HG03095 (cell line): Measurements from ENCODE around the gene PTPN3.
"Not testable (repeated sequence)": the region's sequence is repeated elsewhere in the genome, so short reads cannot be mapped to it uniquely, and the experiment has no call there.

Experiments used
- ATAC-seq: cut with Tn5 transposase; IDR thresholded peaks from one replicate; pipeline ENCODE4 v1.9.1; 2021; ENCODE audit warnings: moderate library complexity; ENCODE audit not compliant: unreplicated experiment

PTPN3 gene, protein sequence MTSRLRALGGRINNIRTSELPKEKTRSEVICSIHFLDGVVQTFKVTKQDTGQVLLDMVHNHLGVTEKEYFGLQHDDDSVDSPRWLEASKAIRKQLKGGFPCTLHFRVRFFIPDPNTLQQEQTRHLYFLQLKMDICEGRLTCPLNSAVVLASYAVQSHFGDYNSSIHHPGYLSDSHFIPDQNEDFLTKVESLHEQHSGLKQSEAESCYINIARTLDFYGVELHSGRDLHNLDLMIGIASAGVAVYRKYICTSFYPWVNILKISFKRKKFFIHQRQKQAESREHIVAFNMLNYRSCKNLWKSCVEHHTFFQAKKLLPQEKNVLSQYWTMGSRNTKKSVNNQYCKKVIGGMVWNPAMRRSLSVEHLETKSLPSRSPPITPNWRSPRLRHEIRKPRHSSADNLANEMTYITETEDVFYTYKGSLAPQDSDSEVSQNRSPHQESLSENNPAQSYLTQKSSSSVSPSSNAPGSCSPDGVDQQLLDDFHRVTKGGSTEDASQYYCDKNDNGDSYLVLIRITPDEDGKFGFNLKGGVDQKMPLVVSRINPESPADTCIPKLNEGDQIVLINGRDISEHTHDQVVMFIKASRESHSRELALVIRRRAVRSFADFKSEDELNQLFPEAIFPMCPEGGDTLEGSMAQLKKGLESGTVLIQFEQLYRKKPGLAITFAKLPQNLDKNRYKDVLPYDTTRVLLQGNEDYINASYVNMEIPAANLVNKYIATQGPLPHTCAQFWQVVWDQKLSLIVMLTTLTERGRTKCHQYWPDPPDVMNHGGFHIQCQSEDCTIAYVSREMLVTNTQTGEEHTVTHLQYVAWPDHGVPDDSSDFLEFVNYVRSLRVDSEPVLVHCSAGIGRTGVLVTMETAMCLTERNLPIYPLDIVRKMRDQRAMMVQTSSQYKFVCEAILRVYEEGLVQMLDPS

GRCh38 chr9:109498195-109499092, at the start of gene PTPN3:
TSS of gene PTPN3 (minus strand) at chr9:109498307. CDS start at chr9:109463434, 34,873 bp downstream.
- ATAC-seq, result no peak

DNA sequence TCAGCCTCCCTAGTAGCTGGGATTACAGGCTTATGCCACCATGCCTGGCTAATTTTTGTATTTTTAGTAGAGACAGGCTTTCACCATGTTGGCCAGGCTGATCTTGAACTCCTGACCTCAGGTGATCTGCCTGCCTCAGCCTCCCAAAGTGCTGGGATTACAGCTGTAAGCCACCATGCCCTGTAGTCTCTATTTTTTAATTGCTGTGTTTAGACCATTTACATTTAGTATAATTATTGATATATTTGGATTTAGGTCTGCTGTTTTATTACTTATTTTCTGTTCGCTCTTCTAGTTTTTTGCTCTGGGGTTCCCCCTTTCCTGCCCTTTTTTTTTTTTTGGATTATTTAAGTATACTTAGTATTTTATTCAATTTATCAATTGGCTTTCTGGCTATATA, 46.8 kb upstream of the PTPN3 start:
- not testable (repeated sequence) for ATAC-seq

GRCh38 chr9:109542922-109543321, 44.8 kb upstream of the PTPN3 start:
- no peak for ATAC-seq

DNA sequence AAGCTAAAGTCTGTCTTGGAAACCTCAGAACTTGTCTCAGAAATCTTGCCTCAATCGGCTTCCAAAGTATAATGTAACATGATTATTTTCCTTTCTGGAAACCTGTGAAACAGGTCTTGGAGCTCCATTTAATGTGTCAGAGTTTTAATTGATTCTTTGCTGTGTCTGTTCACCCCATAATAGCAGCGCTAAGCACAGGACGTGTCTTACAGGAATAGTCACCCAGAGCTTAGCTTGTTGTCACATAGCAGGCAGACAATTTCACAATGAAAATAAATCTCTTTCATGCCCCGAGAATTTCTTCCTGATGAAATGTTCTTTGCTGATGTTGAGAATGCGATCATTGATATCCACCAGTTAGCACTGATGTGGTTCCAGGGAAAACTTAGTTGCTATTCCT, 40.2 kb upstream of the PTPN3 start:
- no peak for ATAC-seq

- no peak for ATAC-seq
Measured at GRCh38 chr9:109537288-109537687, 39.2 kb upstream of the PTPN3 start.

DNA sequence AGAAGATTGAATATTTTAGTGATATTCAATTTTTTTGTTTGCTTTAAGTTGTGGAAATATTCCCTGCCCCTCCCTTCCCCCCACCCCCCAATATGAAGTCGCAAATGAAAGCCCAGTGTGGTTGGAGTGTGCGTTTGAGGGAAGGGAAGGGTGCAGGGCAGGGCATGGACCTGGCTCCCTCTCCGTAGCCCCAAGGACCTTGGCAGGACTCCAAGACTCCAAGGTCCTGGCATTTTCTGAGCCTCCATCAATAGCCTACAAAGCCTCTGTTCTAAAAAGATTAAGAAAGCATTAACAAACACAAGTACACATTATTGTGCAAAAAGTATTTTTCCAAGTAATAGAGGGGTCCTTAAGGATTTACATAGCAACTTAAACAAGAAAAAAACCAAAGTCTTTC, 38.8 kb upstream of the PTPN3 start:
- no peak for ATAC-seq

DNA sequence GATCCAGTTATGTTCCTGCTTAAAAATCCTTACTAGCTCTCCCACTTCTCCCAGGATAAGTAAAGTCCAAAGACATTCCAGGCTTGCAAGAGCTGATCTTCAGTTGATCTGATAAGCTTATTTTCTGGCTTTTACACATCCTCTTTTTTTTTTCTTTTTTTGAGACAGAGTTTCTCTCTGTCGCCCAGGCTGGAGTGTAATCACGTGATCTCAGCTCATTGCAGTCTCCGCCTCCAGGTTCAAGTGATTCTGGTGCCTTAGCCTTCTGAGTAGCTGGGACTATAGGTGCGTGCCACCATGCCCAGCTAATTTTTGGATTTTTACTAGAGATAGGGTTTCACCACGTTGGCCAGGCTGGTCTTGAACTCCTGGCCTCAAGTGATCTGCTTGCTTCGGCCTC, 37.3 kb upstream of the PTPN3 start:
- ATAC-seq, result no peak

- ATAC-seq, result no peak
Measured at GRCh38 chr9:109534151-109534550, 36.0 kb upstream of the PTPN3 start.

- ATAC-seq, result not testable (repeated sequence)
Measured at GRCh38 chr9:109532652-109533051, 34.5 kb upstream of the PTPN3 start.

GRCh38 chr9:109522106-109522505, 24.0 kb upstream of the PTPN3 start:
- ATAC-seq, result no peak

GRCh38 chr9:109520475-109521132, 22.5 kb upstream of the PTPN3 start:
- ATAC-seq, result no peak

DNA sequence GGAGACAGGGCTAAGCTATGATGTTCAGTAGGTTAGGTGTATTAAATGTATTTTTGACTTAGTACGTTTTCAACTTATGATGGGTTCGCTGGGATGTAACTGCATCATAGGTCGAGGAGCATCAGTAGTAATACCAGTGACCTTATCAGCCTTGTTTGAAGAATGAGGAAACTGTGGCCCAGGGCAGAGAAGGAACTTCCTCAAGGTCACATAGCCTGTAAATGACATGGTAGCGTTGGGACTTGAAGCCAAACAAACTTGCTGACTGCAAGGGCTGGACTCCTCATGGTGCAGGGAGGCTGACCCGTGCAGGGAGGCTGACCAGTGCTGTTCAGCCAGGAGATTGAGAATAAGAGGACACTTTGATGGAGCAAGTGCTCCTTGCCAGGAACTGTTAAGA, 21.3 kb upstream of the PTPN3 start:
- ATAC-seq, result no peak

GRCh38 chr9:109518621-109519335, 20.7 kb upstream of the PTPN3 start:
- no peak for ATAC-seq

DNA sequence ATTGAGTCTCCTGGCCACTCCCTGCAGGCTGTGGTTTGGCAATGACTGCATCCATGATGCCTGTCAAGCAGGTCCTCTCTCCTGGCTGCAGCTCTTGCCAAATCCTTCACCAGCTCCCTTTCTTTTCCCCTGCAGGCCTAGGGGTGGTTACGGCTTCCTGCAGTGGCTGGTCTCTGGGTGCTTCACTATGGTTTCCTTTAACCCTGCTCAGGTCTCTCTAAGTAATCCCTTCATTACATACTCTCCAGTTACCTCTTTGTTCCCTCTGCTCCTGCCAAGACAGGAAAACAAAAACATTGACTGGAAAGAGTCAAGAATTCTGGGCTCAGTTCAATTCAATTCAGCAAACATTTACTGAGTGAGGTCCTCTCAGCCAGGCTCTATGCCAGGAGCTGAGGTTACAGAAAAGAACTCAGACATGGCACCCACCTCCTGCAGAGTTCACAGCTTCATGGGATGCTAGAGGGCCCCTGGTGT, 19.8 kb upstream of the PTPN3 start:
- no peak for ATAC-seq

GRCh38 chr9:109513871-109514270, 15.8 kb upstream of the PTPN3 start:
- ATAC-seq, result no peak

DNA sequence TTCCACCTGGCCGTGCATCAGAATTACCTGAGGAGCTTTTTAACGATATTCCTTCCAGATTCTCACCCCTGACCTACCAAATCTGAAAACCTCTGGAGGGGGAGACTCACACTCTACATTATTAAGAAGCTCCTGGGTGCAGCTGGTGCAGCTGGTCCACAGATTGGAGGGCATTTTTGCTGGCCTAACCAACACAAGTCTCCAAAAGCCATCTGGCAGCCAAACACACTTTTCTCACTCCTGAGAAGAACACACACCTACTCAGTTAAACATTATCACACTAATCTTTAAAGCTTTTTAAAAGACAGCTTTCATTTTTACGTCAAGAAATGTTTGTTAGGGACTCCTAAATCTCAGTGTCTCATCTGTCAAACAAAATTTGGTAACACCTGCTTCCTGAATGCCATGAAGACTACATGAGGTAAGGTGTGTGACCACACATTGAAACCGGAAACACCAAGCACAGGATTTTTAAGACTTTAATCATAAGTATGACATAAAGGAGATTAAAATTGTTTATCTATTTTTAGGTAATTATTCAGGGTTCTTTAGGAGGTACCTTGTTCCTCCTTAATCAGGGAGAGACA, 14.2 kb upstream of the PTPN3 start:
- ATAC-seq, result no peak

GRCh38 chr9:109510506-109510905, 12.4 kb upstream of the PTPN3 start:
- ATAC-seq, result no peak

GRCh38 chr9:109510042-109510441, 11.9 kb upstream of the PTPN3 start:
- not testable (repeated sequence) for ATAC-seq

DNA sequence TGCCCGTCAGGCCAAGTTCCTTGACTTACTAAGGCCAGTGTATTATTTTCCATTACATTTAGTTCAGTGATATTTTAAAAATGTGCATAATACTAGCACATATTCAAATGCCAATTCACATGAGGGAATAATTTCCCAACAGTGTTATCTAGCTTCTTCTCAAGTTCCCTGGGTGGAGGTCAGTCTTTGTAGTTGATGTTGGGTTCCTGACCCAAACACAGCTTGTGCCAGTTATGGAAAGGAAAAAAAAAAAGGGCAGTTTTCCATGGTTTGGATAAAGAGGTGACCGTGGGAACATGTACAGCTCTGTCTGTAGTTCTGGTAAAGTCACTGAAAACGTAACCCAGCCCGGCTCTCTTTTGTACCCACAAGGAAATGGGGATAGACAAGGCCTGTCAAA, 11.5 kb upstream of the PTPN3 start:
- ATAC-seq, result no peak
